HepG2 (cell line): ENCODE results near the gene PRUNE1. TPM values are rescaled to one million over a fixed set of nuclear protein-coding genes. Genes with fewer than 3 reads are reported as not detected.
A peak's percentile ranks its signal among the peaks of the same experiment; 100 is the strongest.

Experiments
- ATAC-seq: fragments of 200-7000 bp; cut with Tn5 transposase; 3 replicates; pipeline ENCODE4 v1.9.1; 2020; ENCODE audit warnings: mild to moderate bottlenecking, moderate library complexity
- BruUV-seq: library from RNA; stranded (reverse); fragments of 400-500 nt; replicated peaks from 2 replicates; lab custom pipeline; 2021; lab: Mats Ljungman, UMichigan
- CTCF ChIA-PET: fragments of 300-600 bp; formaldehyde crosslinking; extraction: SDS; loops from one replicate; lab custom pipeline; 2021; ENCODE audit warnings: low total read pairs, inconsistent platforms, low intra/inter-chr PET ratio; lab: Yijun Ruan, JAX
- POLR2A ChIA-PET: fragments of 350-600 bp; sonication (Branson Sonifier 250); formaldehyde crosslinking; loops from one replicate; lab custom pipeline; 2020; ENCODE audit warnings: antibody characterized with exemption, inconsistent platforms; lab: Yijun Ruan, JAX
- DNase-seq: peaks from one replicate; pipeline ENCODE4 v3.0.0-alpha.2; 2015; ENCODE audit warnings: low spot score
- FAIRE-seq: peaks from 3 replicates; lab custom pipeline; 2011; peaks lifted over from hg19 to GRCh38; lab: Jason Lieb, UNC
- H2AFZ ChIP-seq: one replicate; pipeline ENCODE4 v1.6.1; 2011; ENCODE audit warnings: low read length, inconsistent platforms
- H3K27ac ChIP-seq: fragments of 300-600 bp; 3 replicates; pipeline ENCODE4 v1.8.0; 2011; ENCODE audit warnings: mixed run types, mild to moderate bottlenecking, mixed read lengths, low read length, inconsistent platforms; ENCODE audit not compliant: insufficient read depth; ENCODE audit errors: extremely low read length
- H3K27me3 ChIP-seq, 2 experiments: fragments of 200-600 bp in 1 of 2; 2 replicates in 1 of 2; 3 replicates in 1 of 2; pipeline versions ENCODE4 v1.6.0 to v1.8.0; 2011; ENCODE audit warnings: low read length in 2 of 2, mild to moderate bottlenecking in 2 of 2, moderate library complexity in 2 of 2, inconsistent platforms in 1 of 2; ENCODE audit not compliant: insufficient read depth in 2 of 2, control insufficient read depth in 1 of 2
- H3K36me3 ChIP-seq, 2 experiments: fragments of 200-600 bp in 1 of 2; replicated peaks in 1 of 2; 2 replicates in 1 of 2; 3 replicates in 1 of 2; pipeline versions ENCODE4 v1.5.1 to v1.8.0; 2011; ENCODE audit warnings: low read length in 2 of 2, inconsistent platforms in 1 of 2; ENCODE audit not compliant: insufficient read depth in 2 of 2, control insufficient read depth in 1 of 2
- H3K4me1 ChIP-seq: 2 replicates; pipeline ENCODE4 v1.5.1; 2012; ENCODE audit warnings: low read length, inconsistent platforms; ENCODE audit not compliant: insufficient read depth
- H3K4me2 ChIP-seq: 2 replicates; pipeline ENCODE4 v1.6.0; 2011; ENCODE audit warnings: low read depth, low read length, inconsistent platforms
- H3K4me3 ChIP-seq, 3 experiments: fragments of 200-600 bp in 1 of 3; sonication (generic), shearing (Covaris generic) in 1 of 3; replicated peaks in 1 of 3; 2 replicates each; pipeline ENCODE4 v1.5.1; 2011 to 2016; ENCODE audit warnings: low read length in 3 of 3, inconsistent platforms in 2 of 3, low read depth in 2 of 3, mild to moderate bottlenecking in 2 of 3, control low read depth in 1 of 3, mixed read lengths in 1 of 3; ENCODE audit not compliant: insufficient read depth in 1 of 3
- H3K79me2 ChIP-seq: one replicate; pipeline ENCODE4 v1.6.1; 2011; ENCODE audit warnings: low read length, inconsistent platforms; ENCODE audit not compliant: insufficient read depth
- H3K9ac ChIP-seq: 2 replicates; pipeline ENCODE4 v1.6.0; 2011; ENCODE audit warnings: mild to moderate bottlenecking, low read depth, low read length, inconsistent platforms; ENCODE audit not compliant: insufficient read depth
- H3K9me3 ChIP-seq: 2 replicates; pipeline ENCODE4 v1.5.1; 2012; ENCODE audit warnings: mild to moderate bottlenecking, low read length
- H4K20me1 ChIP-seq: 2 replicates; pipeline ENCODE4 v1.6.0; 2011; ENCODE audit warnings: inconsistent platforms, mild to moderate bottlenecking, low read length, moderate library complexity; ENCODE audit not compliant: insufficient read depth
- CTCF ChIP-seq: sonication (generic); formaldehyde crosslinking; IDR thresholded peaks from 2 replicates; pipeline ENCODE4 v1.5.0; 2020; ENCODE audit warnings: mild to moderate bottlenecking, missing genetic modification reagents, moderate library complexity
- HMGA1 ChIP-seq: sonication (generic); formaldehyde crosslinking; conservative IDR thresholded peaks from 2 replicates; pipeline ENCODE4 v1.4.0; 2020; ENCODE audit warnings: missing genetic modification reagents
- MTF2 ChIP-seq: sonication (generic); formaldehyde crosslinking; IDR thresholded peaks from 2 replicates; pipeline ENCODE4 v1.5.0; 2020; ENCODE audit warnings: missing genetic modification reagents, borderline replicate concordance
- NFKB2 ChIP-seq: sonication (generic); formaldehyde crosslinking; IDR thresholded peaks from 2 replicates; pipeline ENCODE4 v1.4.0; 2020; ENCODE audit warnings: missing genetic modification reagents, borderline replicate concordance
- RBFOX2 ChIP-seq: fragments of 200-400 bp; formaldehyde crosslinking; IDR thresholded peaks from 2 replicates; pipeline ENCODE4 v1.6.1; 2017; ENCODE audit warnings: low read depth, mild to moderate bottlenecking, low read length
- RNF219 ChIP-seq: sonication (generic); formaldehyde crosslinking; IDR thresholded peaks from 2 replicates; pipeline ENCODE4 v1.5.0; 2020; ENCODE audit warnings: mild to moderate bottlenecking, missing genetic modification reagents
- SOX13 ChIP-seq, 3 experiments: fragments of 450-650 bp in 1 of 3; sonication (generic) in 1 of 3; formaldehyde crosslinking in 1 of 3; IDR thresholded peaks in 2 of 3; conservative IDR thresholded peaks in 1 of 3; 2 replicates each; pipeline versions ENCODE4 v1.5.0 to v1.6.1; 2016 to 2020; ENCODE audit warnings: antibody characterized with exemption in 1 of 3, mild to moderate bottlenecking in 1 of 3, missing compliant biosample characterization in 1 of 3, missing genetic modification reagents in 1 of 3, moderate library complexity in 1 of 3
- SP140L ChIP-seq: sonication (generic); formaldehyde crosslinking; IDR thresholded peaks from 2 replicates; pipeline ENCODE4 v1.4.0; 2020; ENCODE audit warnings: missing genetic modification reagents, borderline replicate concordance
- SRY ChIP-seq: sonication (generic); formaldehyde crosslinking; IDR thresholded peaks from 2 replicates; pipeline ENCODE4 v1.8.0; 2022; ENCODE audit warnings: mild to moderate bottlenecking, missing genetic modification reagents
- ZNF557 ChIP-seq: sonication (generic); formaldehyde crosslinking; IDR thresholded peaks from 2 replicates; pipeline ENCODE4 v1.4.0; 2020; ENCODE audit warnings: missing genetic modification reagents
- ZNF614 ChIP-seq: IDR thresholded peaks from 2 replicates; pipeline ENCODE4 v1.6.1; 2018; ENCODE audit warnings: missing biosample characterization, missing genetic modification reagents, inconsistent platforms, borderline replicate concordance
- ZNF616 ChIP-seq: sonication (generic); formaldehyde crosslinking; IDR thresholded peaks from 2 replicates; pipeline ENCODE4 v1.5.0; 2020; ENCODE audit warnings: low read depth, mild to moderate bottlenecking, missing genetic modification reagents
- ZNF768 ChIP-seq: sonication (generic); formaldehyde crosslinking; IDR thresholded peaks from 2 replicates; pipeline ENCODE4 v1.4.0; 2020; ENCODE audit warnings: missing genetic modification reagents
- WGBS: methylation state at CpG from one replicate; pipeline ENCODE4 v1.1.6; 2017; ENCODE audit warnings: low lambda C conversion rate; 5-methylcytosine and 5-hydroxymethylcytosine counted together
- in situ Hi-C: cut with HindIII; loops from 2 replicates; pipeline ENCODE4 v1.10.0; 2017; ENCODE audit warnings: low pct_unique_long_range_greater_than_20kb; ENCODE audit not compliant: extremely low pct_ligation_motif_present
- intact Hi-C: fragments of 100-400 bp; cut with micrococcal nuclease; formaldehyde crosslinking; loops from one replicate; pipeline ENCODE4 v1.10.0; 2022; ENCODE audit not compliant: unreplicated experiment
- polyA plus RNA-seq, 8 experiments: library from polyadenylated mRNA; depleted of rRNA in 3 of 8; stranded (reverse) in 7 of 8; unstranded in 1 of 8; fragments of >200 nt; fragmentation: Illumina TruSeq in 4 of 8; extraction: Trizol in 4 of 8; gene quantifications; 2 replicates each; pipeline versions ENCODE4 v1.2.1 to v1.2.3, GENCODE V29; 2011 to 2016; ENCODE audit warnings: low read depth in 4 of 8, missing spikeins in 1 of 8, mixed read lengths in 1 of 8; ENCODE audit not compliant: insufficient read depth in 1 of 8
- total RNA-seq, 5 experiments: library from RNA; depleted of rRNA; stranded (reverse); fragments of >200 nt; fragmentation: Illumina TruSeq; extraction: Trizol; gene quantifications; 2 replicates each; pipeline ENCODE4 v1.2.3, GENCODE V29; 2016; ENCODE audit warnings: low read depth in 1 of 5
- TF ChIP-seq, protein P1 (sequence below): sonication (generic); formaldehyde crosslinking; IDR thresholded peaks from 2 replicates; pipeline ENCODE4 v1.5.1; 2020; ENCODE audit warnings: missing genetic modification reagents, mild to moderate bottlenecking, borderline replicate concordance
- TF ChIP-seq, protein P2 (sequence below): sonication (generic); formaldehyde crosslinking; IDR thresholded peaks from 2 replicates; pipeline ENCODE4 v1.8.0; 2022; ENCODE audit warnings: mild to moderate bottlenecking, missing genetic modification reagents

PRUNE1 gene
- total and polyA plus RNA-seq, 2 of the 13 experiments (the other 11 are each of a cell fraction or from before 2014, with no cell fraction given): 19.0 to 31.9 TPM

DNA sequence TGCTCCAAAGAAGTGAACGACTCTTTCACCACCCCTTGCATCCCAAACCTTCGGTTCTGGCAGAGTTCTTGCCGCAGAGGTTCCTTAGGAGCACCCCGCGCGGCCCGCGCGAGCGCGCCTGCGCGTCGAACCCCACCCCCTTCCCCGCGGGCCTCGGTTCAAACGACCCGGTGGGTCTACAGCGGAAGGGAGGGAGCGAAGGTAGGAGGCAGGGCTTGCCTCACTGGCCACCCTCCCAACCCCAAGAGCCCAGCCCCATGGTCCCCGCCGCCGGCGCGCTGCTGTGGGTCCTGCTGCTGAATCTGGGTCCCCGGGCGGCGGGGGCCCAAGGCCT is 39.3 kb downstream of the PRUNE1 start, which contains the start of gene C1orf56 (continued):
- TF ChIP-seq RBFOX2 (peak; percentile 81), SOX13 (IDR thresholded peaks at IDR 0.05) (no peak), SOX13 (CRISPR knock-in tag; conservative IDR thresholded peaks at IDR 0.05 in 1 of 2, IDR thresholded peaks at IDR 0.05 in 1 of 2) (no peak), SRY (CRISPR knock-in tag) (0 out of 2 replicates have a peak, but pooled peaks have one; percentile 8), RNF219 (no peak)
- TF ChIP-seq, protein P1, sequence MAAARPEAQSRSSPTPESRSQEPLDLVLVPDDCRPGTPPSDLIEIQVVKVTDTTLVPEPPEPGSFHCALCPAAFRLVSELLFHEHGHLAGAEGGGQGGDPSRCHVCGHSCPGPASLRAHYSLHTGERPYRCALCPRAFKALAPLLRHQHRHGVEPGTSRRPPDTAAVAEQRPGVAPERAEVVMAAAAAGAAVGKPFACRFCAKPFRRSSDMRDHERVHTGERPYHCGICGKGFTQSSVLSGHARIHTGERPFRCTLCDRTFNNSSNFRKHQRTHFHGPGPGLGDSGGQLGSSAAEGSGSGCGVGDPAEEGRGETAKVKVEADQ: no peak

GRCh38 chr1:151047925-151048644 is 39.8 kb downstream of the PRUNE1 start:
- ChIA-PET POLR2A (interaction anchor here (1.0 to 4.1 kb wide), 8 partner anchors 10 to 234 kb away, joined by 3 to 23 read pairs (median 4); partner anchors contain the start of genes ANXA9, CDC42SE1, MINDY1 and MLLT11), CTCF (interaction anchor here (1.5 to 1.8 kb wide), 2 partner anchors 23 to 69 kb away, joined by 5 to 6 read pairs; no protein-coding TSS in a partner anchor)
- H3K79me2 ChIP-seq: no peaks in the 10 kb centered on the region
- WGBS: under 1% methylated on average over 16 of the region's 48 CpGs
- H4K20me1 ChIP-seq: no peaks in the 10 kb centered on the region
- FAIRE-seq (no peak), ATAC-seq (peak; percentile 92), DNase-seq (peak; percentile 58)
- no peaks in the 10 kb centered on the region for H3K27me3 ChIP-seq
- H3K4me1 ChIP-seq: peaks cover 41% of the 10 kb centered on the region
- H3K4me2 ChIP-seq: peak overlapping the region; percentile 91
- peak overlapping the region; percentile 49 for H2AFZ ChIP-seq
- TSS peak; percentile 82 for BruUV-seq
- in situ Hi-C loops (no loop called here), intact Hi-C loops (loop anchor here (1.0 to 5.0 kb wide), 2 partner anchors 24 to 41 kb away; partner anchors contain the start of genes MINDY1 and PRUNE1)
- 0 out of 5 replicates have a peak, but pooled peaks cover 0 to 7% of the 10 kb centered on the region in 2 experiments for H3K36me3 ChIP-seq
- H3K9me3 ChIP-seq: no peaks in the 10 kb centered on the region
- H3K4me3 ChIP-seq: peak overlapping the region; percentile 75 to 79 (median 77)
- peak overlapping the region; percentile 70 for H3K9ac ChIP-seq
- peak overlapping the region; percentile 59 for H3K27ac ChIP-seq
- no peak for TF ChIP-seq SP140L (CRISPR knock-in tag)
- TF ChIP-seq ZNF557: no peak
- peak; percentile 81 for TF ChIP-seq CTCF (CRISPR knock-in tag)
- no peak for TF ChIP-seq HMGA1 (CRISPR knock-in tag)
- no peak for TF ChIP-seq MTF2
- peak; percentile 61; the same call in 1 of the 2 replicates for TF ChIP-seq NFKB2
- TF ChIP-seq ZNF614 (CRISPR knock-in tag): no peak
- TF ChIP-seq ZNF768: peak; percentile 64
- no peak for TF ChIP-seq ZNF616
- TF ChIP-seq, protein P2, sequence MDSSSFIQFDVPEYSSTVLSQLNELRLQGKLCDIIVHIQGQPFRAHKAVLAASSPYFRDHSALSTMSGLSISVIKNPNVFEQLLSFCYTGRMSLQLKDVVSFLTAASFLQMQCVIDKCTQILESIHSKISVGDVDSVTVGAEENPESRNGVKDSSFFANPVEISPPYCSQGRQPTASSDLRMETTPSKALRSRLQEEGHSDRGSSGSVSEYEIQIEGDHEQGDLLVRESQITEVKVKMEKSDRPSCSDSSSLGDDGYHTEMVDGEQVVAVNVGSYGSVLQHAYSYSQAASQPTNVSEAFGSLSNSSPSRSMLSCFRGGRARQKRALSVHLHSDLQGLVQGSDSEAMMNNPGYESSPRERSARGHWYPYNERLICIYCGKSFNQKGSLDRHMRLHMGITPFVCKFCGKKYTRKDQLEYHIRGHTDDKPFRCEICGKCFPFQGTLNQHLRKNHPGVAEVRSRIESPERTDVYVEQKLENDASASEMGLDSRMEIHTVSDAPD (CRISPR knock-in tag): 0 out of 2 replicates have a peak, but pooled peaks have one; percentile 36
